OCI-LY1 (cell line): ENCODE measurements around the gene SRSF1.

Experiments
- H2AFZ ChIP-seq: fragments of 200-600 bp; sonication (generic), shearing (Covaris generic); 2 replicates; pipeline ENCODE4 v1.6.0; 2014; ENCODE audit warnings: antibody characterized with exemption, mild to moderate bottlenecking, low read length
- H3F3A ChIP-seq: fragments of 200-600 bp; sonication (generic), shearing (Covaris generic); 2 replicates; pipeline ENCODE4 v1.6.0; 2014; ENCODE audit warnings: mild to moderate bottlenecking, antibody characterized with exemption, low read length, moderate library complexity; ENCODE audit not compliant: insufficient read depth
- H3K27ac ChIP-seq: fragments of 200-600 bp; sonication (generic); 2 replicates; pipeline ENCODE4 v1.5.1; 2014; ENCODE audit warnings: low read length, mixed run types, mild to moderate bottlenecking, low read depth; ENCODE audit not compliant: poor library complexity, severe bottlenecking
- H3K27me3 ChIP-seq: fragments of 200-600 bp; sonication (generic); 2 replicates; pipeline ENCODE4 v1.6.0; 2014; ENCODE audit warnings: antibody characterized with exemption, mild to moderate bottlenecking, low read length, moderate library complexity; ENCODE audit not compliant: insufficient read depth
- H3K36me3 ChIP-seq: fragments of 200-600 bp; sonication (generic); 2 replicates; pipeline ENCODE4 v1.6.1; 2014; ENCODE audit warnings: mild to moderate bottlenecking, antibody characterized with exemption, low read length, moderate library complexity, mixed read lengths; ENCODE audit not compliant: insufficient read depth
- H3K4me1 ChIP-seq: fragments of 200-600 bp; sonication (generic); 2 replicates; pipeline ENCODE4 v1.5.1; 2014; ENCODE audit warnings: mild to moderate bottlenecking, low read length, moderate library complexity; ENCODE audit not compliant: insufficient read depth, severe bottlenecking
- H3K4me2 ChIP-seq: fragments of 200-600 bp; sonication (generic), shearing (Covaris generic); 2 replicates; pipeline ENCODE4 v1.6.1; 2014; ENCODE audit warnings: low read length
- H3K4me3 ChIP-seq: fragments of 200-600 bp; sonication (generic); 2 replicates; pipeline ENCODE4 v1.5.1; 2014; ENCODE audit warnings: low read length, low read depth, mild to moderate bottlenecking, mixed read lengths; ENCODE audit not compliant: poor library complexity, severe bottlenecking
- H3K79me2 ChIP-seq: fragments of 200-600 bp; shearing (Covaris generic); 2 replicates; pipeline ENCODE4 v1.6.1; 2016; ENCODE audit warnings: mixed run types, low read length, mixed read lengths; ENCODE audit not compliant: insufficient read depth
- H3K9ac ChIP-seq: fragments of 200-600 bp; sonication (generic), shearing (Covaris generic); 2 replicates; pipeline ENCODE4 v1.6.1; 2014; ENCODE audit warnings: mild to moderate bottlenecking, low read length, mixed read lengths
- H3K9me2 ChIP-seq: fragments of 200-600 bp; sonication (generic), shearing (Covaris generic); 2 replicates; pipeline ENCODE4 v1.6.1; 2014; ENCODE audit warnings: low read depth, mild to moderate bottlenecking, low read length, mixed read lengths
- H3K9me3 ChIP-seq: fragments of 200-600 bp; shearing (Covaris generic); 2 replicates; pipeline ENCODE4 v1.6.1; 2014; ENCODE audit warnings: low read length, mixed read lengths
- H4K20me1 ChIP-seq: fragments of 200-600 bp; sonication (generic), shearing (Covaris generic); 2 replicates; pipeline ENCODE4 v1.6.0; 2016; ENCODE audit warnings: mild to moderate bottlenecking, low read length; ENCODE audit not compliant: insufficient read depth
- EZH2 ChIP-seq: fragments of 200-600 bp; sonication (generic), shearing (Covaris generic); IDR thresholded peaks from 2 replicates; pipeline ENCODE4 v1.8.0; 2017; ENCODE audit warnings: borderline replicate concordance, mixed run types, mild to moderate bottlenecking, antibody characterized with exemption, low read length, moderate library complexity, mixed read lengths
- TF ChIP-seq, protein P1 (sequence below): fragments of 200-600 bp; sonication (generic), shearing (Covaris generic); IDR thresholded peaks from 2 replicates; pipeline ENCODE4 v1.5.1; 2017; ENCODE audit warnings: mild to moderate bottlenecking, antibody characterized with exemption, low read length, moderate library complexity, mixed read lengths

The SRSF1 gene

DNA sequence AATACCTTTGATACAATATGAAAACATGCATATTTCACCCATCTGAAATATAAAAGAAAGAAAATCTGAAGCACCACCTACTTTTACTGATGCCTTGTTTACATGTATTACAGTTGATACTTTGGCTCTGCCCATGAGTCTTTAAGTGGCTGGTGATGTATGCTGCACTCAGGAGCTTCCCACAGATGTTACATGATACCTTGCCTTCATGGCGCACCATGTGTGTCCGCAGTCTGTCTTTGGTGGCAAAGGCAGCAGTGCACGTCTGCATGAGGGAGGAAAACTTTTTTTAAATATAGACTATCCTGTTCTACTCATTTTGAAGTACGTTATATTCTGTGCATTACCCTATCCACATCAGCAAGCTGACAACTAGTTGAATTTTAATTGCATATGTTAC is 26.5 kb downstream of the SRSF1 start:
- Histone ChIP-seq H3K27me3 (no peaks in the 10 kb centered on the region), H3K27ac (no peak overlapping the region), H3K4me2 (no peak overlapping the region), H4K20me1 (0 out of 2 replicates have a peak, but pooled peaks cover 2% of the 10 kb centered on the region), H3K9me2 (no peaks in the 10 kb centered on the region), H3K36me3 (peaks cover 92% of the 10 kb centered on the region), H3K4me1 (peaks cover 10% of the 10 kb centered on the region), H3K79me2 (0 out of 2 replicates have a peak, but pooled peaks cover 5% of the 10 kb centered on the region), H3K4me3 (no peak overlapping the region), H3K9ac (no peak overlapping the region), H2AFZ (no peak overlapping the region), H3F3A (no peaks in the 10 kb centered on the region), H3K9me3 (no peaks in the 10 kb centered on the region)
- TF ChIP-seq, protein P1, sequence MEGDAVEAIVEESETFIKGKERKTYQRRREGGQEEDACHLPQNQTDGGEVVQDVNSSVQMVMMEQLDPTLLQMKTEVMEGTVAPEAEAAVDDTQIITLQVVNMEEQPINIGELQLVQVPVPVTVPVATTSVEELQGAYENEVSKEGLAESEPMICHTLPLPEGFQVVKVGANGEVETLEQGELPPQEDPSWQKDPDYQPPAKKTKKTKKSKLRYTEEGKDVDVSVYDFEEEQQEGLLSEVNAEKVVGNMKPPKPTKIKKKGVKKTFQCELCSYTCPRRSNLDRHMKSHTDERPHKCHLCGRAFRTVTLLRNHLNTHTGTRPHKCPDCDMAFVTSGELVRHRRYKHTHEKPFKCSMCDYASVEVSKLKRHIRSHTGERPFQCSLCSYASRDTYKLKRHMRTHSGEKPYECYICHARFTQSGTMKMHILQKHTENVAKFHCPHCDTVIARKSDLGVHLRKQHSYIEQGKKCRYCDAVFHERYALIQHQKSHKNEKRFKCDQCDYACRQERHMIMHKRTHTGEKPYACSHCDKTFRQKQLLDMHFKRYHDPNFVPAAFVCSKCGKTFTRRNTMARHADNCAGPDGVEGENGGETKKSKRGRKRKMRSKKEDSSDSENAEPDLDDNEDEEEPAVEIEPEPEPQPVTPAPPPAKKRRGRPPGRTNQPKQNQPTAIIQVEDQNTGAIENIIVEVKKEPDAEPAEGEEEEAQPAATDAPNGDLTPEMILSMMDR = no peak
- no peak for TF ChIP-seq EZH2

DNA sequence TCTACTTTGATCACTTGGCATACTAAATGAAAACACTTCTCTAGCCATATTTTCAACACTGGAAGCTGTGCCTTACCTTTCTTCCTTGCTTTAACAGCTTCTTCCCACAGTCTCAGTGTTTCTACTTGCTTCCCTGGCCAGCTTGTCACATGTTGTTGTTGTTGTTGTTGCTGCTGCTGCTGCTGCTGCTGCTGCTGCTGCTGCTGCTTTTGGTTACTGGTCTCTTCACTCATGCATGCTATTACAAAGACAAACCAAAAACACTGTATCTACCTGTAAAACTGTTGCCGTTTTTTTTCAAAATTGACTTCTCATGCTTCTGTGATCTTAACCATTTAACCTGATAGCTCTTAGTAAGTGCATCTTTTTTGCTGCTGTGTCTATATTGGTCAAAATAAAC is 28.0 kb downstream of the SRSF1 start:
- Histone ChIP-seq H3F3A (no peaks in the 10 kb centered on the region), H3K4me2 (no peak overlapping the region), H3K27me3 (no peaks in the 10 kb centered on the region), H3K4me1 (no peaks in the 10 kb centered on the region), H3K9me2 (no peaks in the 10 kb centered on the region), H3K36me3 (peaks cover 95% of the 10 kb centered on the region), H3K9ac (no peak overlapping the region), H3K79me2 (no peaks in the 10 kb centered on the region), H4K20me1 (0 out of 2 replicates have a peak, but pooled peaks cover 2% of the 10 kb centered on the region), H2AFZ (no peak overlapping the region), H3K9me3 (no peaks in the 10 kb centered on the region), H3K4me3 (no peak overlapping the region), H3K27ac (no peak overlapping the region)
- TF ChIP-seq, protein P1 = no peak
- TF ChIP-seq EZH2 = no peak

DNA sequence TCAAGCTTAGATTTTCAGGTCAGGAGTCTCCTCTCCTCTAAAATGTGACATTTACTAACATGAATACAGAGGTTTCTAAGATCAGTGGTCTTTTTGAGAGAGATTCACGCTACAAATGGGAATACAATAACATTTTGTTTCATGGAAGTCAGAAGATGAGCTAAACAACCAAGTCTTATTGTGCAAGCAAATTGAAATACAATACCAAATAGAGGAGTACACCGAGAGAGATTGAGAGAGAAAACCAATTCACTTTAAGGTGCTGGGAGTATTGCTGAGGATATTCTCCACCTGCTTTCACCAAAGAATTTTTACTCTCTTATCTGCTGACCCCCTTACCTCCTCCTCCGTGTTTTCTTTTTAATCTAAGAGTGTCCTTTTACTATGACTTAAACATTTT is 30.5 kb downstream of the SRSF1 start:
- TF ChIP-seq, protein P1 = no peak
- no peak for TF ChIP-seq EZH2
- H3K4me3 ChIP-seq = no peak overlapping the region
- H3K36me3 ChIP-seq = peaks cover 85% of the 10 kb centered on the region
- H4K20me1 ChIP-seq = 0 out of 2 replicates have a peak, but pooled peaks cover 2% of the 10 kb centered on the region
- no peaks in the 10 kb centered on the region for H3K27me3 ChIP-seq
- no peaks in the 10 kb centered on the region for H3F3A ChIP-seq
- H3K27ac ChIP-seq = no peak overlapping the region
- no peaks in the 10 kb centered on the region for H3K4me1 ChIP-seq
- no peak overlapping the region for H2AFZ ChIP-seq
- H3K9ac ChIP-seq = no peak overlapping the region
- no peaks in the 10 kb centered on the region for H3K9me2 ChIP-seq
- no peak overlapping the region for H3K4me2 ChIP-seq
- no peaks in the 10 kb centered on the region for H3K9me3 ChIP-seq
- H3K79me2 ChIP-seq = no peaks in the 10 kb centered on the region
